Measurements from ENCODE around the gene SOD3. TPM values are rescaled to one million over a fixed set of nuclear protein-coding genes. Genes with fewer than 3 reads are reported as not detected.

The SOD3 gene
- total and polyA plus RNA-seq, 2 of the 13 experiments (the other 11 are each of a cell fraction or from before 2014, with no cell fraction given): 0.04 TPM; not detected in 1

DNA sequence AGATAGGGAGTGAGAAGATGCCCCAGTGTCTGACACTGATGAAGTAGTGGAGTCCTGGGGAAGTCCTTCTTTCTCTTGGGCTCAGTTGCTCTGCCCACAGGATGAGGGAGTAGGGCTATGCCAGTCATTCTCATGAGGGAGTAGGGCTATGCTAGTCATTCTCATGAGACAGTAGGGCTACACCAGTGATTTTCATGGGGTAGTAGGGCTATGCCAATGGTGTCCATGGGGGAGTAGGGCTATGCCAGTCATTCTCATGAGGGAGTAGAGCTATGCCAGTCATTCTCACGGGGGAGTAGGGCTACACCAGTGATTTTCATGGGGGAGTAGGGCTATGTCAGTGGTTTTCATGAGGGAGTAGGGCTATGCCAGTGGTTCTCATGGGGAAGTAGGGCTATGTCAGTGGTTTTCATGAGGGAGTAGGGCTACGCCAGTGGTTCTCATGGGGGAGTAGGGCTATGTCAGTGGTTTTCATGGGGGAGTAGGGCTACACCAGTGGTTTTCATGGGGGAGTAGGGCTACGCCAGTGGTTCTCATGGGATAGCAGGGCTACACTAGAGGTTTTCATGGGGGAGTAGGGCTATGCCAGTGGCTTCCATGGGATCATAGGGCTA lies 43.3 kb upstream of the SOD3 start:
- Histone ChIP-seq H3K79me2 (ENCODE audit: insufficient read depth, low read length) (no peaks in the 10 kb centered on the region), H3K36me3 (replicated peaks in 1 of 2; ENCODE audit: control insufficient read depth in 1 of 2, insufficient read depth in 2 of 2, low read length in 2 of 2) (no peaks in the 10 kb centered on the region), H3K4me1 (ENCODE audit: insufficient read depth, low read length) (no peaks in the 10 kb centered on the region), H3K27ac (ENCODE audit: extremely low read length, insufficient read depth, low read length) (no peak overlapping the region), H4K20me1 (ENCODE audit: insufficient read depth, low read length) (no peaks in the 10 kb centered on the region), H3K4me2 (ENCODE audit: low read depth, low read length) (no peak overlapping the region), H3K9me3 (ENCODE audit: low read length) (peaks cover 7% of the 10 kb centered on the region), H3K4me3 (replicated peaks in 1 of 3; ENCODE audit: insufficient read depth in 1 of 3, low read depth in 2 of 3, low read length in 3 of 3) (no peak overlapping the region), H3K9ac (ENCODE audit: insufficient read depth, low read depth, low read length) (no peak overlapping the region), H2AFZ (ENCODE audit: low read length) (no peak overlapping the region), H3K27me3 (ENCODE audit: control insufficient read depth in 1 of 2, insufficient read depth in 2 of 2, low read length in 2 of 2) (no peaks in the 10 kb centered on the region)
- WGBS (ENCODE audit: low lambda C conversion rate): 20% methylated on average over 3 of the region's 3 CpGs
- FAIRE-seq (no peak), DNase-seq (ENCODE audit: low spot score) (no peak), ATAC-seq (no peak)
- in situ Hi-C loops (cut with HindIII; ENCODE audit: extremely low pct_ligation_motif_present, low pct_unique_long_range_greater_than_20kb) (no loop called here), intact Hi-C loops (cut with micrococcal nuclease; ENCODE audit: unreplicated experiment) (no loop called here)
- TF ChIP-seq ZNF350 (CRISPR knock-in tag; IDR thresholded peaks at IDR 0.05; ENCODE audit: borderline replicate concordance, low read depth) (no peak), HIVEP1 (CRISPR knock-in tag; IDR thresholded peaks at IDR 0.05) (no peak), ZNF20 (CRISPR knock-in tag; IDR thresholded peaks at IDR 0.05) (no peak), ZNF17 (CRISPR knock-in tag; IDR thresholded peaks at IDR 0.05) (no peak), KLF11 (CRISPR knock-in tag; IDR thresholded peaks at IDR 0.05) (no peak), POGK (CRISPR knock-in tag; conservative IDR thresholded peaks at IDR 0.05) (no peak), NFATC3 (CRISPR knock-in tag; IDR thresholded peaks at IDR 0.05) (no peak), STAT5B (CRISPR knock-in tag; IDR thresholded peaks at IDR 0.05) (no peak), ZFP1 (CRISPR knock-in tag; IDR thresholded peaks at IDR 0.05) (no peak), ZNF652 (CRISPR knock-in tag; IDR thresholded peaks at IDR 0.05; ENCODE audit: borderline replicate concordance, low read depth) (no peak), ZNF292 (CRISPR knock-in tag; IDR thresholded peaks at IDR 0.05; ENCODE audit: borderline replicate concordance, low read depth) (no peak), RELA (CRISPR knock-in tag; IDR thresholded peaks at IDR 0.05) (no peak), HNRNPL (IDR thresholded peaks at IDR 0.05; ENCODE audit: low read depth, low read length) (no peak), ZNF234 (CRISPR knock-in tag; conservative IDR thresholded peaks at IDR 0.05) (no peak), ZNF44 (CRISPR knock-in tag; IDR thresholded peaks at IDR 0.05) (no peak)
- TF ChIP-seq, protein P1, sequence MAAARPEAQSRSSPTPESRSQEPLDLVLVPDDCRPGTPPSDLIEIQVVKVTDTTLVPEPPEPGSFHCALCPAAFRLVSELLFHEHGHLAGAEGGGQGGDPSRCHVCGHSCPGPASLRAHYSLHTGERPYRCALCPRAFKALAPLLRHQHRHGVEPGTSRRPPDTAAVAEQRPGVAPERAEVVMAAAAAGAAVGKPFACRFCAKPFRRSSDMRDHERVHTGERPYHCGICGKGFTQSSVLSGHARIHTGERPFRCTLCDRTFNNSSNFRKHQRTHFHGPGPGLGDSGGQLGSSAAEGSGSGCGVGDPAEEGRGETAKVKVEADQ (CRISPR knock-in tag; IDR thresholded peaks at IDR 0.05; ENCODE audit: borderline replicate concordance): no peak
- POLR2A ChIA-PET: no interaction called here
- BruUV-seq (replicated peaks): no TSS peak
- CTCF ChIA-PET (ENCODE audit: low intra/inter-chr PET ratio, low total read pairs): no interaction called here
